Measurements from ENCODE around the gene TTC21A. TPM values are rescaled to one million over a fixed set of nuclear protein-coding genes. Genes with fewer than 3 reads are reported as not detected.
A peak's percentile ranks its signal among the peaks of the same experiment; 100 is the strongest.

The TTC21A gene
- total and polyA plus RNA-seq, 4 donors: 5.3 to 23.9 (median 15.1) TPM

- H3K27me3 ChIP-seq (ENCODE audit: control insufficient read depth, insufficient read depth, low read length): no peaks in the 10 kb centered on the region
- no peak for DNase-seq (ENCODE audit: low read depth in 4 of 6, low spot score in 6 of 6)
- no peak overlapping the region for H3K4me3 ChIP-seq (ENCODE audit: low read depth, low read length)
- H3K36me3 ChIP-seq (ENCODE audit: control insufficient read depth, insufficient read depth, low read length): peaks cover 33% of the 10 kb centered on the region
- H3K27ac ChIP-seq (ENCODE audit: low read depth, low read length): no peak overlapping the region
- H3K9me3 ChIP-seq (ENCODE audit: control insufficient read depth, insufficient read depth, low read length): no peaks in the 10 kb centered on the region
- no peaks in the 10 kb centered on the region for H3K4me1 ChIP-seq (ENCODE audit: control insufficient read depth, insufficient read depth, low read length)
These were observed 27.9 kb upstream of the TTC21A start for GRCh38 chr3:39079530-39079929.

- Histone ChIP-seq H3K4me1 (ENCODE audit: control insufficient read depth, insufficient read depth, low read length) (no peaks in the 10 kb centered on the region), H3K4me3 (ENCODE audit: low read depth, low read length) (no peak overlapping the region), H3K27me3 (ENCODE audit: control insufficient read depth, insufficient read depth, low read length) (no peaks in the 10 kb centered on the region), H3K27ac (ENCODE audit: low read depth, low read length) (no peak overlapping the region), H3K36me3 (ENCODE audit: control insufficient read depth, insufficient read depth, low read length) (peaks cover 30% of the 10 kb centered on the region), H3K9me3 (ENCODE audit: control insufficient read depth, insufficient read depth, low read length) (no peaks in the 10 kb centered on the region)
- DNase-seq (ENCODE audit: low read depth in 4 of 6, low spot score in 6 of 6): no peak
These were observed 27.5 kb upstream of the TTC21A start for GRCh38 chr3:39080026-39080425.

DNA sequence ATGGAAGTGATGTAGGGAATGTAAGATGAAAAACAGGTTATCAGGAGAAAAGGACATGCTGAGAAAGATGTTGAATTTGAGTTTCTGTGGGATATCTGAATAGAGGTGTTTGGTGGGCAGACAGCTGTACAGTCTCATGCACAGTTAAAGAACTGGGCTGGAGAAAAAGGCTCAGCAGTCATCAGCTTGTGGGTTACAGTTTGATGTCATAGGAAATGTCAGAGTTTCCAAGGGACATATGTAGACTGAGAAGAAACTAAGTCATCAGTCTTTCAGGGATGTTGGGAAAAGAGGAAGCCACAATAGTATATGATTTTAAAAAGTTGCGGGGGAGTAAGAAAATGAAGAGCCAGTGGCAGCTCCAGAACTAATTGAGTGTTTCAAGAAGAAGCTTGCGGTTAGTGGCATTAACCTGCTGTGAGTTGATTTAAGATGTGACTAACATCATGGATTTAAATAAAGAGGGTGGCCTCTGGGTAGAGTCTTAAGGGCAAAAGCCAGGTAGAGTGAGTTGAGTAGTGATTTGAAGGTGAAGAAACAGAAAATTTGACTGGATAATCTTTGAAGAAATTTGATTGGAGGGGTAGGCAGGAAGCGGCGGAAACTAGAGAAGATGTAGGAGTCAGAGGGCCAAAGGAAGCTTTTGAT is 24.7 kb upstream of the TTC21A start:
- H3K4me3 ChIP-seq (ENCODE audit: low read depth, low read length): no peak overlapping the region
- no peak overlapping the region for H3K27ac ChIP-seq (ENCODE audit: low read depth, low read length)
- peaks cover 30% of the 10 kb centered on the region for H3K36me3 ChIP-seq (ENCODE audit: control insufficient read depth, insufficient read depth, low read length)
- H3K9me3 ChIP-seq (ENCODE audit: control insufficient read depth, insufficient read depth, low read length): no peaks in the 10 kb centered on the region
- no peaks in the 10 kb centered on the region for H3K4me1 ChIP-seq (ENCODE audit: control insufficient read depth, insufficient read depth, low read length)
- DNase-seq (ENCODE audit: low read depth in 4 of 6, low spot score in 6 of 6): no peak
- WGBS (ENCODE audit: insufficient coverage): 92% methylated on average over 4 of the region's 4 CpGs
- no peaks in the 10 kb centered on the region for H3K27me3 ChIP-seq (ENCODE audit: control insufficient read depth, insufficient read depth, low read length)

GRCh38 chr3:39086144-39086543 is 21.3 kb upstream of the TTC21A start:
- H3K27me3 ChIP-seq (ENCODE audit: control insufficient read depth, insufficient read depth, low read length): no peaks in the 10 kb centered on the region
- 88% methylated on average over 4 of the region's 4 CpGs for WGBS (ENCODE audit: insufficient coverage)
- H3K36me3 ChIP-seq (ENCODE audit: control insufficient read depth, insufficient read depth, low read length): peaks cover 32% of the 10 kb centered on the region
- H3K4me1 ChIP-seq (ENCODE audit: control insufficient read depth, insufficient read depth, low read length): no peaks in the 10 kb centered on the region
- H3K27ac ChIP-seq (ENCODE audit: low read depth, low read length): no peak overlapping the region
- no peaks in the 10 kb centered on the region for H3K9me3 ChIP-seq (ENCODE audit: control insufficient read depth, insufficient read depth, low read length)
- DNase-seq (ENCODE audit: low read depth in 4 of 6, low spot score in 6 of 6): no peak
- no peak overlapping the region for H3K4me3 ChIP-seq (ENCODE audit: low read depth, low read length)

DNA sequence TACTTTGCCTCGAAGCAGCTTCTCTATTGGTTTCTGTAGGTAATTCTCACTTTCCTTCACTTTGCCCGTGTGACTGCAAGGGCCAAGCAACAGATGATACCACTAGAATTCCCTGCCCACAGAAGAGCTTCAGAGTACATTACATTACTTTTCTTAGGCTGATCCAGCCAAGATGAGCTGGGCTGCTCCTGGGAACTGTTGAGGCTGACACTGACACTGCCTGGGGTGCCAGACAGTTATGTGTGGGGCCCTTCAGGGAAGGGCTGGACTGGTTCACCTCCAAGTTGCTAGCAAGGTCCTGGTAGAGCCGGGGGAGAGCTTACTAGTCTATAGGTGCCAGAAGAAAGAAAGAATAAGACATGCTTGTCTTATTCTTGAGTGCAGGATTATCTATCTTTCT is 19.0 kb upstream of the TTC21A start:
- no peaks in the 10 kb centered on the region for H3K27me3 ChIP-seq (ENCODE audit: control insufficient read depth, insufficient read depth, low read length)
- no peak overlapping the region for H3K4me3 ChIP-seq (ENCODE audit: low read depth, low read length)
- H3K27ac ChIP-seq (ENCODE audit: low read depth, low read length): no peak overlapping the region
- H3K4me1 ChIP-seq (ENCODE audit: control insufficient read depth, insufficient read depth, low read length): no peaks in the 10 kb centered on the region
- no peak for DNase-seq (ENCODE audit: low read depth in 4 of 6, low spot score in 6 of 6)
- WGBS (ENCODE audit: insufficient coverage): 83% methylated on average over 2 of the region's 3 CpGs
- H3K9me3 ChIP-seq (ENCODE audit: control insufficient read depth, insufficient read depth, low read length): no peaks in the 10 kb centered on the region
- peaks cover 27% of the 10 kb centered on the region for H3K36me3 ChIP-seq (ENCODE audit: control insufficient read depth, insufficient read depth, low read length)

- H3K4me3 ChIP-seq (ENCODE audit: low read depth, low read length): no peak overlapping the region
- no peak for DNase-seq (ENCODE audit: low read depth in 4 of 6, low spot score in 6 of 6)
- H3K9me3 ChIP-seq (ENCODE audit: control insufficient read depth, insufficient read depth, low read length): no peaks in the 10 kb centered on the region
- no peaks in the 10 kb centered on the region for H3K27me3 ChIP-seq (ENCODE audit: control insufficient read depth, insufficient read depth, low read length)
- peaks cover 26% of the 10 kb centered on the region for H3K36me3 ChIP-seq (ENCODE audit: control insufficient read depth, insufficient read depth, low read length)
- H3K27ac ChIP-seq (ENCODE audit: low read depth, low read length): no peak overlapping the region
- no peaks in the 10 kb centered on the region for H3K4me1 ChIP-seq (ENCODE audit: control insufficient read depth, insufficient read depth, low read length)
- WGBS (ENCODE audit: insufficient coverage): no CpG with 5 or more reads among the region's 3 CpGs
These were observed 18.6 kb upstream of the TTC21A start for GRCh38 chr3:39088889-39089288.

- peaks cover 26% of the 10 kb centered on the region for H3K36me3 ChIP-seq (ENCODE audit: control insufficient read depth, insufficient read depth, low read length)
- no CpG with 5 or more reads among the region's 2 CpGs for WGBS (ENCODE audit: insufficient coverage)
- no peaks in the 10 kb centered on the region for H3K9me3 ChIP-seq (ENCODE audit: control insufficient read depth, insufficient read depth, low read length)
These were observed 16.6 kb upstream of the TTC21A start for GRCh38 chr3:39090922-39091321.

GRCh38 chr3:39094851-39095677 is 12.4 kb upstream of the TTC21A start:
- H3K27ac ChIP-seq (ENCODE audit: low read depth, low read length): no peak overlapping the region

More at GRCh38 chr3:39090922-39091321, 16.6 kb upstream of the TTC21A start:
- Histone ChIP-seq H3K4me1 (ENCODE audit: control insufficient read depth, insufficient read depth, low read length) (peaks cover 3% of the 10 kb centered on the region), H3K27ac (ENCODE audit: low read depth, low read length) (no peak overlapping the region), H3K27me3 (ENCODE audit: control insufficient read depth, insufficient read depth, low read length) (no peaks in the 10 kb centered on the region), H3K4me3 (ENCODE audit: low read depth, low read length) (no peak overlapping the region)
- no peak for DNase-seq (ENCODE audit: low read depth in 4 of 6, low spot score in 6 of 6)

GRCh38 chr3:39095778-39096177 is 11.7 kb upstream of the TTC21A start:
- Histone ChIP-seq H3K36me3 (ENCODE audit: control insufficient read depth, insufficient read depth, low read length) (peaks cover 44% of the 10 kb centered on the region), H3K27ac (ENCODE audit: low read depth, low read length) (peak overlapping the region; percentile 59), H3K4me1 (ENCODE audit: control insufficient read depth, insufficient read depth, low read length) (peaks cover 29% of the 10 kb centered on the region), H3K4me3 (ENCODE audit: low read depth, low read length) (no peak overlapping the region), H3K27me3 (ENCODE audit: control insufficient read depth, insufficient read depth, low read length) (no peaks in the 10 kb centered on the region), H3K9me3 (ENCODE audit: control insufficient read depth, insufficient read depth, low read length) (no peaks in the 10 kb centered on the region)
- 54% methylated on average over 3 of the region's 3 CpGs for WGBS (ENCODE audit: insufficient coverage)
- peak in 4 of 6 donors; percentile 21 to 74 (median 42) for DNase-seq (ENCODE audit: low read depth in 4 of 6, low spot score in 6 of 6)

More at GRCh38 chr3:39094851-39095677, 12.4 kb upstream of the TTC21A start:
- no peaks in the 10 kb centered on the region for H3K9me3 ChIP-seq (ENCODE audit: control insufficient read depth, insufficient read depth, low read length)
- H3K27me3 ChIP-seq (ENCODE audit: control insufficient read depth, insufficient read depth, low read length): no peaks in the 10 kb centered on the region
- H3K4me1 ChIP-seq (ENCODE audit: control insufficient read depth, insufficient read depth, low read length): peaks cover 27% of the 10 kb centered on the region
- H3K4me3 ChIP-seq (ENCODE audit: low read depth, low read length): no peak overlapping the region
- WGBS (ENCODE audit: insufficient coverage): 89% methylated on average over 4 of the region's 7 CpGs
- DNase-seq (ENCODE audit: low read depth in 4 of 6, low spot score in 6 of 6): no peak
- H3K36me3 ChIP-seq (ENCODE audit: control insufficient read depth, insufficient read depth, low read length): peaks cover 37% of the 10 kb centered on the region

DNA sequence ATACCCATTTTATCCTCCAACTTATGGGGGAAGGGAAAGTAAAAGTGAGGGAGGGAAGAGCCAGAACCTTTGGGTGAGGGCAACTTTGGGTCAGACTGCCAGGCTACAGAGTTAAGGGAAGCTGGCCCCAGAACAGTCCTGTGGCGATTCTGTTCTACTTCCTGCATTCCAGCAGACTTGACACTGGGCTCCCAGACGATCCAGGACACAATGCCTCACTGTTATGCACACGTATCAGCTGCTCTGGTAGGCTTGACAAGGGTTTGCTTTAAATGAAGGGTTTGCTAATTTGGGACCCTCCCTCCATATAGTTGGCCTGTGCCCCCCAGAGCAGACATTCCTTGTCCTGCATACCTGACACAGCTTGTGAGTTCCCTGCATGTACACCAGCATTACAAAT is 10.7 kb upstream of the TTC21A start:
- no peak overlapping the region for H3K4me3 ChIP-seq (ENCODE audit: low read depth, low read length)
- peak in 5 of 6 donors; percentile 12 to 76 (median 56) for DNase-seq (ENCODE audit: low read depth in 4 of 6, low spot score in 6 of 6)
- WGBS (ENCODE audit: insufficient coverage): 50% methylated on average over 1 of the region's 3 CpGs
- H3K4me1 ChIP-seq (ENCODE audit: control insufficient read depth, insufficient read depth, low read length): peaks cover 34% of the 10 kb centered on the region
- peaks cover 48% of the 10 kb centered on the region for H3K36me3 ChIP-seq (ENCODE audit: control insufficient read depth, insufficient read depth, low read length)
- H3K27ac ChIP-seq (ENCODE audit: low read depth, low read length): peak overlapping the region; percentile 76
- H3K9me3 ChIP-seq (ENCODE audit: control insufficient read depth, insufficient read depth, low read length): no peaks in the 10 kb centered on the region
- no peaks in the 10 kb centered on the region for H3K27me3 ChIP-seq (ENCODE audit: control insufficient read depth, insufficient read depth, low read length)
